ENCODE results near the gene CHRNG. TPM values are rescaled to one million over a fixed set of nuclear protein-coding genes. Genes with fewer than 3 reads are reported as not detected.
"Not testable (repeated sequence)": the region's sequence is repeated elsewhere in the genome, so short reads cannot be mapped to it uniquely, and the experiment has no call there.

CHRNG gene
- total and polyA plus RNA-seq, 4 experiments from 2014 or later = not detected

GRCh38 chr2:232528746-232529460, 10.6 kb upstream of the CHRNG start:
- no peak overlapping the region for H3K4me3 ChIP-seq (ENCODE audit: low read length in 2 of 2)
- no peaks in the 10 kb centered on the region for H3K36me3 ChIP-seq (ENCODE audit: insufficient read depth, low read length)
- intact Hi-C loops (cut with micrococcal nuclease) = no loop called here
- DNase-seq = no peak
- ChIA-PET CTCF (ENCODE audit: partially characterized antibody) (no interaction called here), POLR2A (ENCODE audit: partially characterized antibody) (no interaction called here)
- no peaks in the 10 kb centered on the region for H3K36me3 Mint-ChIP-seq
- H3K4me1 ChIP-seq (ENCODE audit: insufficient read depth, low read length) = peaks cover 12% of the 10 kb centered on the region
- H3K4me1 Mint-ChIP-seq = peaks cover 9 to 22% (median 15%) of the 10 kb centered on the region in 4 donors
- no peaks in the 10 kb centered on the region for H3K9me3 Mint-ChIP-seq
- peaks cover 7% of the 10 kb centered on the region for H3K27me3 ChIP-seq (ENCODE audit: insufficient read depth, low read length)
- no peak overlapping the region for H3K27ac ChIP-seq (ENCODE audit: low read depth, low read length)
- peaks cover 16 to 31% of the 10 kb centered on the region in 2 donors for H3K27me3 Mint-ChIP-seq
- no peaks in the 10 kb centered on the region for H3K9me3 ChIP-seq (ENCODE audit: control insufficient read depth in 1 of 2, low read length in 2 of 2)
- H3K27ac Mint-ChIP-seq = peak overlapping the region in 4 of 7 donors; percentile 5 to 45 (median 10)
- peak overlapping the region in 5 of 8 donors; percentile 1 to 46 (median 12) for H3K4me3 Mint-ChIP-seq

- intact Hi-C loops (cut with micrococcal nuclease) = no loop called here
- H3K4me1 ChIP-seq (ENCODE audit: insufficient read depth, low read length) = peaks cover 8% of the 10 kb centered on the region
- H3K4me3 Mint-ChIP-seq = no peak overlapping the region
- no peaks in the 10 kb centered on the region for H3K36me3 ChIP-seq (ENCODE audit: insufficient read depth, low read length)
- no peak overlapping the region for H3K27ac Mint-ChIP-seq
- H3K4me1 Mint-ChIP-seq = peaks cover 8 to 17% (median 12%) of the 10 kb centered on the region in 4 donors
- CTCF ChIA-PET (ENCODE audit: partially characterized antibody) = interaction anchor here (2.0 kb wide), 1 partner anchor 8 kb away, joined by 7 read pairs; no protein-coding TSS in a partner anchor
- H3K36me3 Mint-ChIP-seq = no peaks in the 10 kb centered on the region
- POLR2A ChIA-PET (ENCODE audit: partially characterized antibody) = interaction anchor here (0.9 kb wide), 1 partner anchor 10 kb away, joined by 3 read pairs; the partner anchor contains the start of gene CHRNG
- H3K27me3 Mint-ChIP-seq = peaks cover 12 to 25% of the 10 kb centered on the region in 2 donors
- no peaks in the 10 kb centered on the region for H3K9me3 Mint-ChIP-seq
- H3K27me3 ChIP-seq (ENCODE audit: insufficient read depth, low read length) = peaks cover under 1% of the 10 kb centered on the region
- DNase-seq = no peak
- H3K4me3 ChIP-seq (ENCODE audit: low read length in 2 of 2) = no peak overlapping the region
- H3K9me3 ChIP-seq (ENCODE audit: control insufficient read depth in 1 of 2, low read length in 2 of 2) = no peaks in the 10 kb centered on the region
- H3K27ac ChIP-seq (ENCODE audit: low read depth, low read length) = no peak overlapping the region
These were observed 9.5 kb upstream of the CHRNG start for GRCh38 chr2:232529806-232530547.

DNA sequence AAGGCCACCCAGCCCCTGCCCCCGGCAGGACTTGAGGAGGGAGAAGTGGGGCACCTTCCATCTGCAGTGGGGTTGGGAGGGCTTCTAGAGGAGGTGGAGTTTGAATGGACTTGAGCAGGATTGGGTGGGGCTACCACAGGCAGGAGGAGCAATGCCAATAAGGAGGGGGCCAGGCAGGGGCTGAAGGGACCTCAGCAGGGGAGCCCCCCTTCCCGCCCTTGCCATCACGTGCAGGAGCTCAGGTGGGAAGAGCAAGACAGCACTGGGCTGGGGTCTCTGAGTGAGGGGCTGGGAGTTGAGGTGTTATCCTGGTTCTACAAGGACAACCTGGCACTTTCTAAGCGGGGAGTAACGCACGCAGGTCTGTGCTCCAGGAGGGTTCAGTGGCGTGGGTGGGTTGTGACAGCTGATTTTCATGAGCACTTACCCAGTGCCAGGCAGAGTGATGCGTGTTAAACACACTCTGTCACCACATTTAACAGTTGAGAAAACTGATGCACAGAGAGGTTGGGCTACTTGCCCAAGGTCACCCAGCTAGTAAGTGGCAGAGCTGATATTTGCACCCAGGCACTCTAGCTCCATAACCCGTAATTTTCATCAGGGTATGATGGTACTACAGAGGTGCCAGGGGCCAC, 8.7 kb upstream of the CHRNG start:
- Mint-ChIP-seq H3K9me3 (no peaks in the 10 kb centered on the region), H3K27ac (no peak overlapping the region), H3K27me3 (peaks cover 12 to 27% of the 10 kb centered on the region in 2 donors), H3K4me1 (peaks cover 8 to 17% (median 12%) of the 10 kb centered on the region in 4 donors), H3K4me3 (no peak overlapping the region), H3K36me3 (no peaks in the 10 kb centered on the region)
- intact Hi-C loops (cut with micrococcal nuclease) = no loop called here
- Histone ChIP-seq H3K36me3 (ENCODE audit: insufficient read depth, low read length) (no peaks in the 10 kb centered on the region), H3K4me1 (ENCODE audit: insufficient read depth, low read length) (peaks cover 8% of the 10 kb centered on the region), H3K9me3 (ENCODE audit: control insufficient read depth in 1 of 2, low read length in 2 of 2) (no peaks in the 10 kb centered on the region), H3K27ac (ENCODE audit: low read depth, low read length) (no peak overlapping the region), H3K4me3 (ENCODE audit: low read length in 2 of 2) (no peak overlapping the region), H3K27me3 (ENCODE audit: insufficient read depth, low read length) (no peaks in the 10 kb centered on the region)
- ChIA-PET POLR2A (ENCODE audit: partially characterized antibody) (interaction anchor here (0.9 kb wide), 1 partner anchor 9 kb away, joined by 3 read pairs; the partner anchor contains the start of gene CHRNG), CTCF (ENCODE audit: partially characterized antibody) (interaction anchor here (2.0 kb wide), 1 partner anchor 9 kb away, joined by 7 read pairs; no protein-coding TSS in a partner anchor)
- DNase-seq = no peak

GRCh38 chr2:232532419-232532818, 7.1 kb upstream of the CHRNG start:
- Mint-ChIP-seq H3K4me3 (no peak overlapping the region), H3K36me3 (no peaks in the 10 kb centered on the region), H3K4me1 (peaks cover 8 to 17% (median 12%) of the 10 kb centered on the region in 4 donors), H3K27ac (no peak overlapping the region), H3K9me3 (peaks cover 0 to 3% (median 0%) of the 10 kb centered on the region in 8 donors), H3K27me3 (peaks cover 11 to 35% of the 10 kb centered on the region in 2 donors)
- ChIA-PET POLR2A (ENCODE audit: partially characterized antibody) (no interaction called here), CTCF (ENCODE audit: partially characterized antibody) (no interaction called here)
- Histone ChIP-seq H3K4me3 (ENCODE audit: low read length in 2 of 2) (no peak overlapping the region), H3K4me1 (ENCODE audit: insufficient read depth, low read length) (peaks cover 8% of the 10 kb centered on the region), H3K9me3 (ENCODE audit: control insufficient read depth in 1 of 2, low read length in 2 of 2) (no peaks in the 10 kb centered on the region), H3K27ac (ENCODE audit: low read depth, low read length) (no peak overlapping the region), H3K36me3 (ENCODE audit: insufficient read depth, low read length) (no peaks in the 10 kb centered on the region), H3K27me3 (ENCODE audit: insufficient read depth, low read length) (no peaks in the 10 kb centered on the region)
- intact Hi-C loops (cut with micrococcal nuclease) = no loop called here
- no peak for DNase-seq

DNA sequence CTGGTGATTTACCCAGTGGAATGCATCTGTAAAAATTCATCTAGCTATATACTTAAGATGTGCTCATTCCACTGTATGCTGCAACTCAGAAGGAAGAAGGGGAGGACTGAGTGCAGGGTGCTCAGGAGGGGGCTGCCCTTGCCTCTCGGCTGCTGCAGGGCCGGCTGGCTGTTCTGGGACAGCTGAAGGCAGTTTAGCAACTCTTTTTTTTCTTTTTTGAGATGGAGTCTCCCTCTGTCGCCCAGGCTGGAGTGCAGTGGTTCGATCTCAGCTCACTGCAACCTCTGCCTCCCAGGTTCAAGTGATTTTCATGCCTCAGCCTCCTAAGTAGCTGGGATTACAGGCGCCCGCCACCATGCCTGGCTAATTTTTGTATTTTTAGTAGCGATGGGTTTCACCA, 6.7 kb upstream of the CHRNG start:
- intact Hi-C loops (cut with micrococcal nuclease); H3K27me3 ChIP-seq (ENCODE audit: insufficient read depth, low read length); POLR2A ChIA-PET (ENCODE audit: partially characterized antibody); H3K4me3 ChIP-seq (ENCODE audit: low read length in 2 of 2); H3K4me1 ChIP-seq (ENCODE audit: insufficient read depth, low read length); H3K27ac Mint-ChIP-seq; DNase-seq; H3K27ac ChIP-seq (ENCODE audit: low read depth, low read length); CTCF ChIA-PET (ENCODE audit: partially characterized antibody); H3K9me3 ChIP-seq (ENCODE audit: control insufficient read depth in 1 of 2, low read length in 2 of 2); H3K36me3 Mint-ChIP-seq; H3K9me3 Mint-ChIP-seq; H3K4me3 Mint-ChIP-seq; H3K36me3 ChIP-seq (ENCODE audit: insufficient read depth, low read length): not testable (repeated sequence)
- H3K4me1 Mint-ChIP-seq = peaks cover 8 to 16% (median 12%) of the 10 kb centered on the region in 4 donors
- peaks cover 9 to 32% of the 10 kb centered on the region in 2 donors for H3K27me3 Mint-ChIP-seq

DNA sequence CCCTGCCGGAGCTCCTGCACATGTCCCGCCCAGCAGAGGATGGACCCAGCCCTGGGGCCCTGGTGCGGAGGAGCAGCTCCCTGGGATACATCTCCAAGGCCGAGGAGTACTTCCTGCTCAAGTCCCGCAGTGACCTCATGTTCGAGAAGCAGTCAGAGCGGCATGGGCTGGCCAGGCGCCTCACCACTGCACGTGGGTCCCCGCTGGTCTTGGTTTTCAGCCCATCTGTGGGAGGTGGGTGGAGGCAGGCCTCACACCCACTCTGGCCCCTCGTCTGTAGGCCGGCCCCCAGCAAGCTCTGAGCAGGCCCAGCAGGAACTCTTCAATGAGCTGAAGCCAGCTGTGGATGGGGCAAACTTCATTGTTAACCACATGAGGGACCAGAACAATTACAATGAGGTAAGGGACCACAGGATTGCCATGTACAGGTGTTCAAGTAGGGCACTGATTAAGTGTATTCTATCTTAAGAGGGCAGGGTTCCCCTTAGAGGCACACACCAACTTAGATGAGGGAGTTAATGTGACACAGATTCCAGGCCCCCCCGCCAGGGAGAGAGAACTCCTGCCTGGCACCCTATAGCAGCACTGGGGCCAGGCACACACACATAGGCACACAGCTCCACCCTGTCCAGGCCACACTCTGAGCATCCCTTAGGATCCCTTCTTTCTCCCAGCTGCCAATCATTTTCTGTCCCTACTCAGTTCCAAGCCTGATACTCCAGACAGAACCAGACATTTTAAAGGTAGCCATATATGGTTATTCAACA, 5.4 kb upstream of the CHRNG start:
- Histone ChIP-seq H3K36me3 (ENCODE audit: insufficient read depth, low read length) (no peaks in the 10 kb centered on the region), H3K27me3 (ENCODE audit: insufficient read depth, low read length) (no peaks in the 10 kb centered on the region), H3K4me1 (ENCODE audit: insufficient read depth, low read length) (no peaks in the 10 kb centered on the region), H3K9me3 (ENCODE audit: control insufficient read depth in 1 of 2, low read length in 2 of 2) (no peaks in the 10 kb centered on the region), H3K4me3 (ENCODE audit: low read length in 2 of 2) (no peak overlapping the region), H3K27ac (ENCODE audit: low read depth, low read length) (no peak overlapping the region)
- CTCF ChIA-PET (ENCODE audit: partially characterized antibody) = no interaction called here
- Mint-ChIP-seq H3K9me3 (peaks cover 0 to 3% (median 0%) of the 10 kb centered on the region in 8 donors), H3K4me1 (peaks cover 0 to 8% (median 3%) of the 10 kb centered on the region in 4 donors), H3K27me3 (peaks cover 3 to 27% of the 10 kb centered on the region in 2 donors), H3K36me3 (no peaks in the 10 kb centered on the region), H3K27ac (peak overlapping the region in 1 of 7 donors; percentile 63), H3K4me3 (no peak overlapping the region)
- no peak for DNase-seq
- intact Hi-C loops (cut with micrococcal nuclease) = no loop called here
- POLR2A ChIA-PET (ENCODE audit: partially characterized antibody) = no interaction called here

All from CD4-positive, alpha-beta memory T cell (primary cell).